T-helper 2 cell (primary cell): ENCODE data around the gene OCSTAMP.

Experiments used
- DNase-seq, 5 experiments: peaks; one replicate each; pipeline versions ENCODE4 v3.0.0 to v3.0.0-alpha.2; 2012 to 2022
- total RNA-seq, 2 donors: gene quantifications; one replicate each; lab custom pipeline; 2026; lab: John Stamatoyannopoulos, UW

The OCSTAMP gene, protein sequence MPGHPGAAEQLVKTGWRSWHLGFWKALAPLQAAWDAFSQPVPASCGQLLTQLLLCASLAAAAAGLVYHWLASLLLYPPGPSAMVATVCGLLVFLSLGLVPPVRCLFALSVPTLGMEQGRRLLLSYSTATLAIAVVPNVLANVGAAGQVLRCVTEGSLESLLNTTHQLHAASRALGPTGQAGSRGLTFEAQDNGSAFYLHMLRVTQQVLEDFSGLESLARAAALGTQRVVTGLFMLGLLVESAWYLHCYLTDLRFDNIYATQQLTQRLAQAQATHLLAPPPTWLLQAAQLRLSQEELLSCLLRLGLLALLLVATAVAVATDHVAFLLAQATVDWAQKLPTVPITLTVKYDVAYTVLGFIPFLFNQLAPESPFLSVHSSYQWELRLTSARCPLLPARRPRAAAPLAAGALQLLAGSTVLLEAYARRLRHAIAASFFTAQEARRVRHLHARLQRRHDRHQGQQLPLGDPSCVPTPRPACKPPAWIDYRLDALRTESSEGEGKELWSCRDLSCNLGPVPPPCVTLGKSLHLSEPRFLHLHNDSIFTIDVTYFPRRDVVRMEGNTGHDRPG
- 0 to 0.07 reads per million in 2 donors for total RNA-seq

DNA sequence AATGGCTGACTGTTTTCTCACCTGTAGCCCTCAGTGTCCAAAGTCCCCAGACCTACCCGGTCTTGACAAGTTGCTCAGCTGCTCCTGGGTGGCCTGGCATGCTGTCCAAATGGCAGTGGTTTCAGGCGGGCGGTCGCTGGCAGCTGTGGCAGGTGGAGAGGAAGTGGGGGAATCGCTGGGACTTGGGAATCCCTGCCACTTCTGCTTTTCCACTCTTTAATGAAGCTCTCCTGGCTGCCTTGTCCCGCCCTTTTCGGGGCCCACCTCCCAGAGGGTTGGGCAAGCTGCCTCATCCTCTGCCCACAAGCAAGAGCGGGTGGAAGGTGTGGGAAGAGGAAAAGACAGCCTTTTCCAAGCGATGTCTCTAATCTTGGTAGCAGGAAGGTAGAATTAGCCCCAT is at the start of gene OCSTAMP:
TSS of gene OCSTAMP (minus strand) at position 194 of the 400 bp plus-strand sequence. CDS start at position 100, 94 bp downstream.
- no peak for DNase-seq

DNA sequence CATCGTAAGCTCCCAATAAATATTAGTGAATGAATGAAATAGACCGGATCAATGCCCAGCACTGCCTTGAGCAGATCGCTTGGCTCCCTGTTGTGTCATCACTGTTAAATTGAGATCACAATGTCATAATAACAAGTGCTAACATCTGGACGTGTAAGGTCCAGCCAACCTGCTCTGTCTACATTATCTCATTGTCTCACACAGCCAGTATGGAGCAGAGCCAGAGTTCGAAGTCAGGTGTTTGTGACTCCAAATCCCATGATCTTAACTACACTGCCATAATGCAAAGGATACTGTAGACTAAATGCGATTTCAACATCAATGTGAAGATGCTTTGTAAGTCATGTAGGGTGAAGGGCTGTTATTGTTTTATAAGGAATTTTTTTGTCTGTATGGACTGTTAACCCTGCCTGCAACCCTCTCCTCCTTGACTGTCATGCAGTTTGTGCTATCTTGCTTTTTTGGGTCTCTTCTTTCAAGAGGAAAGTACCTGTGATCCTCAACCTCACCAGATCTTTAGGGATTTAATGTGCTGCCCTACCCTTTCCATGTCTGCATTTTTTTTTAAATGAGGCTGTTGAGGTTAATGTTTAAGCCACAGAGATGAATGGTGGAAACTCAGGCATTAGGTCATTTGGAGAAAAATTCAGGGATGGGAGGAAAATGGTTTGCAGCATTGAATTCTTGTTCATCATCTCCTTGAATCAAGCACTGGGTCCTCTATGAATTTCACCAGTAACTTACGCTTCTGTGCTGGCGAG is 49.0 kb upstream of the OCSTAMP start:
- no peak for DNase-seq

DNA sequence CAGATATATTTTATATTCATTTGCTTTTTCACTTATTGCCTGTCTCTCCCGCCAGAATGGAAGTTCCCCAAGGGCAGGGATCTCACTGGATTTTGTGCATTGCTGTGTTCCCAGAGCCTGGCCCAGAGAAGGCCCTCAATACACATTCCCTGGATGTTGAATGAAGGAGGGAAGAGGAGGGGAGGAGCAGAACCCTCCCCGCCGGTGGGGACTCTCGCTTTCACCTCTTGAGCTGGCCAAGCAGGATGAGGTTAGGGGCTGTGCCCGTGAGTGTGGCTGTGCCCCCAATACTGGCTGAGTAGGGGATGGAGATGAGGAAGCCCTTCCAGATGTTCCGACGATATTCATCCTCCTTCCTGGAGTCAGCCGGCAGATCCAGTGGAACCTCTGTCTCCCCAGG is 45.5 kb upstream of the OCSTAMP start:
- no peak for DNase-seq

DNA sequence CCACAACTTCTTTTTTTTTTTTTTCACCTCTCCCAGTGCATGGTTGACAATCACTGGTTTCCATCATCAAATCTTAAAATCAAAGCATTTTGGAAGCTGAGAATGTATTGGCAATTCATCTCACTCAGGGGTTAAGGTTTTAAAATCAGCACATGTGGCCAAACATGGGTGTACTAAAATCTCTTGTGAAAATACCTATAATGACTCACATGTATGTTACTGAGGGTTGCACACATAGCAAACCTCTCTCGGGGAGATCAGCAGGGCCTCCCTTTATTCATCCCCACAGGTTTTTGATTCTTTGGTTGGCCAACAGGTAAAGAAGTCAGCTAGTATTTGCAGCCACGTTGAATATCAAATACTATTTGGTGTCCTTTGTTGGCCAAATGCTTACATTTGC is 44.3 kb upstream of the OCSTAMP start:
- DNase-seq, result no peak

DNA sequence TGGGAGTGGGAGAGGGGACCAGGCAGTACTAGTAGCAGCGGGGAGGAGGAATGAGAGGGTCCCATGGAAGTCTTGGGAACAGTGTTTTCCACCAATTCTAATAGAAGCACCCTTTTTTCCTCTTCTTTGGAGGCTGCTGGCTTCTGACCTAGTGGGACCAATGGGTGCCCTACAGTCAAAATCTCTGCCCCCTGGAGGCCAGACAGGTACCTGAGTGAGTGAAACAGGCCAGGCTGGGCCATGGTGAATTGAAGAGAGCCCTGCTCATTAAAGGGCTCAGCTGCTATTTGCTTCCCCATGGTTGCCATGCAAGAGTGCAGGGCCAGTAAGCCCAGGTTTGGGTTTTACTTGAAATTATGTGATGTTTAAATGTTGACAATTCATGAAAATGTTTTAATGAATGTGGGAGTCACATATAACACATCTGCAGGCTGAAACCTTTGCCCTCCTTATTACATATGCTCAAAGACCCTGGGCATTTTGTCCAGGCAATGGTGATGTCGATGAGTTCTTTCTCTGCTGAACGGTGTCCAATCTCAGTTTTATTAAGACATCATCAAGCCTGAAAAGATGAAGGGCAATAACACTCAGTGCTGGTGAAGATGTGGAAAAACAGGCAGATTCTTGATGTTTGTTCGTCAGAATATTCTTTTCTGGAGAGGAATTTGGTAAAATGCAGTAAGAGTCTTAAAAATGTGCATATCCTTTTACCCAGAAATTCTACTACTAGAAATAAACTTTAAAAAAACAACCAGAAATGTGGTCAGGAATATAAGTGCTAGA is 42.3 kb upstream of the OCSTAMP start:
- DNase-seq, result peak in 1 of 5 experiments; percentile 6

DNA sequence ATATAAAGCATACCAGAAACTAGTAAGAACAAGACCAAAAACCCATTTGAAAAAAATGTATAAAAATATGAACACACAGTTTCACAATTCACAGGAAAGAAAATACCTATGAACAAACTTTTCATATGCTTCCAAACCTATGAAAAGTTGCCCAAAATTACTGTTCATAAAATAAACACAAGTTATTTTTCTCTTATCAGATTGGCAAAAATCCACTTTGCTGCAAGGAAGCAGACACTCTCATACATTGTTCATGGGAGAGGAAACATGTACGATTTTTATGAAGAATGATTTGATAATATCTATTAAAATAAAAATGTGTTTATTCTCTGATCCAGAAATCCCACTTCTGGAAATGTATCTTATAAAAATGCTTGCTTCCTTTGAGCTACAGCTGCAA is 40.0 kb upstream of the OCSTAMP start:
- no peak for DNase-seq

DNA sequence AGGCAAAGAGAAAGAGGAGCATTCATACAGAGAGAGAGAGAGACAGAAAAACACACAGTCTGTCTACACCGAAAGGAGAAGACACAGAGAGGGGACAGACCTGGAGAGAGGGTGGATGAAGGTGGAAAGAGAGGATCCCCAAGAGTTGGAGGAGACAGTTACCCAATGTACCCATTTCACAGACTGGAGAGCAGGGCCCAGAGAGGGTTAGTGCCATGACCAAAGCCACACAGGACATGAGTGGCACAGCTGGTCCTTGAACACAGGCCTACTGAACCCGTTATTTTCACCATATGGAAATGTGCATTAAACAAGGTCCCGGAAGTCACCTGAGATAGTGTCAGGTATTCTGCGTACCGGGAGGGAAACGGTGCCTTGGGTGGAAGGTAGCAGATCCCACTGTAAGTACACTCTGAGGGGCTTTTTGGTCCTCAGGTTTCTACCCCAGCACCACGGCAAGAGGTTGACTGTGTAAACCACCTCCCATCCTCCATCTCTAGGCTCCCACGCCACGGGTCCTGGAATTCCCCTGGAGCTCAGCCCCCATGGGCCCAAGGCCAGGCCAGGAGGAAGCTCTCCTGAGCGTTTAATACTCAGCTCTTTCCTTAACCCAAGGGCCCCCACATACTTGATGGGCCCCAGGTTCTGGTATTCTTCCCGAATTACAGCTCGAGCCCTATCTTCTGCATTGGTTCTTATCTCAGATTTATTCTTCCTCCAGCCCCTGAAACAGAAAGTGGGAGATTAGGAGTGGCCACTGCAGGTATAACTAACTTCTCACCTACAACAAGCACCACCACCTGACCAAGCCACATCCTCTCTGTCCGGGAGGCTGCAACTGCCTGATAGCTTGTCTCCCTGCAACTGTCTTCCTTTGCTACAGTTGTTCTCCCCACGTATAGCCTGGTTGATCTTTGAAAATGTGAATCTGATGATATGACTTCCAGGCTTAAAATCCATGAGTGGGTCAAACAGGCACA is 38.4 kb upstream of the OCSTAMP start:
- DNase-seq, result no peak

DNA sequence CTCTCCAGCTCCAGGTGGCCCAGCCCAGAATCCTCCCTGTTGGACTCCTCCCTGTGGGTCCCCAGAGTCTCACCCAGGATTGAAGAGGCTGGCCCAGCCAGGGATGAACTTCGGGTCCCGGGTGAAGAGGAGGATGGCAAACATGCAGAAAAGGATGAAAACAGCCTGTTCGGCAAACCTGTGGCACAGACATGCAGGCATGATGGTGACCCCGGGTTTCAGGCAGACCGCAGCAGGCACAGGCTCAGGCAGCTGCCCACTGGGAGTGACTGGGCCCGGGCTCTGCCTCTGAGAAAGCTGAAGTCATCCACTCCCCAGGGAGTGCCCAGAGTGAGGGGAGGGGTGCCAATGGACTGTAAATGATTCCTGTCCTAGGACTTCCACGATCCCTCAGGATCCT is 37.5 kb upstream of the OCSTAMP start:
- DNase-seq, result no peak

DNA sequence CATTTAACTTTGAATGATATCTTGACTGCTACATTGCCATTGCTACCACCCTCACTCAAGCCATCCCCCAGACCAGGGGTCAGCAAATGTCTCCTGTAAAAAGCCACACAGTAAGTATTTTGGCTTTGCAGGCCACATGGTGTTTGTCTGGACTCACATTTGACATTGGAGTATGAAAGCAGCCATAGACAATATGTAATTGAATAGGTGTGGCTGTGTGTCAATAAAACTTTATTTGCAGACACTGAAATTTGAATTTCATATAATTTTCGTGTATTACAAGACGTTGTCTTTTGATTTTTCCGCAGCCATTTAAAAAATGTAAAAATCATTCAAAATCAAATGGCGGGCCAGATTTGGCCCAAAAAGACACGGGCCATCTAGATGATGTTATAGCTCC is 36.3 kb upstream of the OCSTAMP start:
- DNase-seq, result no peak

DNA sequence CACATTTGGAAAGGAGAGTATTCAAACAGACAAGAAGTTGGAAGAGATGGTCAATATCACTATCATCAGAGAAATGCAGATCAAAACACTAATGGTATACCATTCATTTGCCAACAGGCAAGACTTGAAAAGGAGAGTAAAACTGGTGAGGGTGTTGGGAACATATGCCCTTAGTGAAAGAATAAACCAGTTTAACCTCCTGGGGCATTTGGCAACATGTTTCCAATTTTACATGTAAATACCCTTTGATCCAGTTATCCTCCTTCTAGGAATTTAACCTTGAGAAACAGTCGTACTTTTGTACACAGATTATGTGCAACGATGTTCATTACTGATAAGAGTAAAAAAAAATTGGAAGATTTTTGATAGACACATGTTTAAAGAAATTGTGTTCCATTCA is 34.1 kb upstream of the OCSTAMP start:
- no peak for DNase-seq

DNA sequence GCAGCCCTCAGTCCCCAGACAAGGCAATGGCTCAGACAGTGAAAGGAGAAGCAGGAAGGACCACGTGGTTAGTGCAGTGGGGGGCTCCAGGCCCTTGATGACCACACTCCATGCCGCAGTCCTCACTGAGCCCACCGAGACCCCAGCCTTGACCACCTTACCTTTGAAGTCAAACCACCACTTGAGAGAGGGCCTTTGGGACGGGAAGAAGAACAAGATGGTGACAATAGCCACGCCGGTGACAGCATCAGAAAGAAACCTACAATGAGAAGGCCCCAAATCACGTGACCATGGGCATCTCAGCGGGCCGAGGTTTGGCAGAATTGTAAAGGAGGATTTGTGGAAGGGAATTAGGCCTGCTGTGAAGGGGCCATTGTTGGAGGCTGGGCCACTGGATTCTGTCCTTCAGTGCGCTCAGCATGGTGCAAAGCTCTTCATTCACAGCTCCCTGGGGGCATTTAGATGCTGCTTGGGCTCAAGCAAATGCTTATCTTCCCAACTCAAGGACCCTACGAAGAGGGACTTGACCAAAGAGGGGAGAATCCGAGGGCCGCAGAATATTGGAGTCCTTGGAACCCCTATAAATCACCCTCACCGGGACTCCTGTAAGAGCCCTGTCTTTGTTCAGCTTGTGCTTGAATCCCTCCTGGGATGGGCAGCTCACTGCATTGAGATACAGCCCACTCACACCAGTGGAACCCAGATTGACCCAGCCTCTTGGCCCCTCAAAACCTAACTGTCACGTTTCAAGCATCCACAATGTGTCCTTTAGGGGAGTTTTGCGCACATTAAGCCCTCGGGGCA is 33.2 kb upstream of the OCSTAMP start:
- DNase-seq, result no peak

DNA sequence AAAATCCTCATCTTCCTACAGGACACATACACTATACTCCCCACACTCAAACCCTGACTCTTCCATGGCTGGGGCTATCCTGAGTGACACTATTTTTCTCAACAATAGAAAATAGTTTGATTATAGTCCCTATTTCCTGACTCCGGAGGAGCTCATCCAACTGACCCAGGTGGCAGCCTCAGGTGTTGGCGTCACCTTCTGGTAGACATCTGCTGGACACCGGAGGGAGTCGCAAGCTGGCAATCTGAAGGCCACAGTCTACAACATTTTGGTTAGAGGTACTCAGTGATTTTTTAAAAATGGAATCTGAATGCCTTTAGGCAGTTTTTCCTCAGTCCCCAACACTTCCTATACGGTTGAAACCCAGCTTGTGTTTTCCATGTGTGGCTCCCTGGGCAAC is 32.2 kb upstream of the OCSTAMP start:
- DNase-seq, result no peak

DNA sequence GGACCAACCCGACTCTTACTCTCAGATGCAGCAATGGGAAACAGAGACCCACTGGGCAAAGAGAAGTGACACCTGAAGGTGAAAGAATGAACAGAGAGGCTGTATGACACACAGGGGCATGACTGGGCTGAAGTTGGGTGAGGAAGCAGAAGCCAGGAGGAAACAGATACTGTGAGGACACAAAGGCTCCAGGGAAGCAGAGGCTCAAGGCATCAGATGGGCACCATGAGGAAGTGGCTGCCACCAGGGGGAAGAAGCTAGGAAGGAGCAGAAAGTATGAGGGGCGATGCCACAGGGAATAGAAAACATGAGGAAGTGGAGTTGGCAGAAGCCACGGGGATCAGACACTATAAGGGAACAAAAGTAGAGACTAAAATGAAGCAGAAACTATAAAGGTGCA is 30.9 kb upstream of the OCSTAMP start:
- DNase-seq, result no peak

DNA sequence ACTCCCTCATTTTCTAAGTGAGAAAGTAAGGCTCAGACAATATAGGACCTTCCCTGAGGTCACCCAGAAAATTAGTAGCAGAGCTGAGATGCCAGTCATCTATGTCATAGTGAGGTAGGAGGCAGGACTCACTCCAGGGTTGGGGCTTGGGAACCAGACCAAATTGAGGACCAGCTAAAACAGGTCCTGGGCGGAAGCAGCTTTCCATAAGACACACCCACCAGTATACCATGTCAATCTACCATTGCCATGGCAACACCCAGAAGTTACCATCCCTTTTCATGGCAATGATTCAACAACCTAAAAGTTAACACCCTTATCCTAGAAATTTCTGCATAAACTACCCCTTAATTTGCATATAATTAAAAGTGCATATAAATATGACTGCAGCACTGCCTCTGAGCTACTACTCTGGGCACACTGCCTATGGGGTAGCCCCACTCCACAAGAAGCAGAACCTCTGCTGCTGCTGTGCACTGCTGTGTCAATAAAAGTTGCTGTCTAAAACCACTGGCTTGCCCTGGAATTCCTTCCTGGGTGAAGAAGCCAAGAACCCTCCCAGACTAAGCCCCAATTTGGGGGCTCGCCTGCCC is 30.3 kb upstream of the OCSTAMP start:
- DNase-seq, result no peak

DNA sequence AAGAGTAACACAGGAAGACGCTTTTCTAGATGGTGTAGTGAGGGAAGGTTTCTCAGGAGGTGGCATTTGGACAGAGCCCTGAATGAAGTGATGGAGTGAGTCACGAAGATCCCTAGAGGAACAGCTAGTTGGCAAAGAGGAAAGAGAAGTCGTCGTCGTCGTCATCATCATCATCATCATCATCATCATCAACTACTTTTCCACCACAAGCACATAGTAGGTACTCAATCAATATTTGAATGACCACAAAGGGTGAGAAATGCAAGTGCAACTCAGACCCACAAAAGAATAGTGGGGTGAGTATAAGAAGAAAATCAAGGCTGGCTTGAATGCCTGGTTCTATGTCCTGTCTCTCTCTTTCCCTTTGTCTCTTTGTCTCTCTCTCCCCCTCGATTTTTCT is 28.3 kb upstream of the OCSTAMP start:
- DNase-seq, result no peak

DNA sequence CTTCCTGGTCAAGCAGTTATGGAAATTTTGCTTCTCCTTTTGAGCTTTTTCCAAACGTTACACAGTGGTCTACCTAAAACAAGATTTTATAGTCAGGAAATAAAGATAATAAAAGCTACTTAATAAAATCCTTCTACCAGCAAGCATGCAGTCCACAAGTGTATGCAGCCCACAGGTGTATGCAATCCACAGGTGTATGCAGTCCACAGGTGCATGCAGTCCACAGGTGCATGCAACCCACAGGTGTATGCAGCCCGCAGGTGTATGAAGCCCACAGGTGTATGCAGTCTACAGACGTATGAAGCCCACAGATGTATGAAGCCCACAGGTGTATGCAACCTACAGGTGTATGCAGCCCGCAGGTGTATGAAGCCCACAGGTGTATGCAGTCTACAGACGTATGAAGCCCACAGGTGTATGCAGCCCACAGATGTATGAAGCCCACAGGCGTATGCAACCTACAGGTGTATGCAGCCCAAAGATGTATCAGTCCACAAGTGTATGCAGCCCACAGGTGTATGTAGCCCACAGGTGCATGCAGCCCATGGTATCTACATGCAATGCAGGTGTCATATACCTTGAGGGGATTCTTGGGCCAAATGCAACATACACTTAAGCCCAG is 26.4 kb upstream of the OCSTAMP start:
- DNase-seq, result no peak

DNA sequence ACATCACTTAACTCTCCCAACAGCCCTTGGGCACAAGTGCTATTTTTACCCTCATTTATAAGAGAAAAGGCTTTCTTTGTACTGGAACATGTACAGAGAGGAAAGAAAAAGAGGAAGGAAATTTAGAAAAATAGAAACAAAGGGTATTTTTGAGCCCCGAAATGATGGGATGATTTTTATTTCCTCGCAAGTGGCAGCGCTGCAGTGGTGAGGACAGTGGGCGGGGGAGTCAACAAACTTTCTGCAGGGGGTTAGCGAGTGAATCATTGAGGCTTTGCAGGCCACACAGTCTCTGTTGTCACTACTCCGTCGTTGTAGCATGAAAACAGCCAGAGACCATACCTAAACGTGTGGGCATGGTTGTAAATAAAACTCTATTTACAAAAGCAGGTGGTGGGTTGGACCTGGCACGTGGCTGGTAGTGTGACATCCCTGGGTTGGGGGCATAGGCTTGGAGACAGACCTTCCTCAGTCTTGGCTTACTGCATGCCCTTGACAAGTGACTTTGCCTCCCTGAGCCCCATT is 25.5 kb upstream of the OCSTAMP start:
- DNase-seq, result no peak

DNA sequence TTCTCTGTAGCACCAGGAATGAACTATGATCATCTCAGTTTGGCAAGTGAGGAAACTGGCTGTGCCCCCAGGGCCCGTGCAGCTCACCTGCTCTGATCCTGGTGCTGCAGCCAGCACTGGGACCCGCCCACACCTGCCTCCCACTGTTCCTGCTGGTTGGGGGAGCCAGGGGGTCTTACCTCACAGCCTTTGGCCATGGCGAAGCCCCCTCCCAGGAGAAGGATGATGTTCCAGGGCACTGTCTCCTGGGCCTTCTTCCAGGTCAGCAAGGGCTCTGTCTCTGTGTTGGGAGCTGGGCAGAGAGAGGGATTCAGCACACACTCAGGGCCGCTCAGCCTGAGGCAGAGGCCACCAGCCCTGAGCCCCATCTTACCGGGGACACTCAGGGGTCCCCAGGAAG is 24.9 kb upstream of the OCSTAMP start:
- no peak for DNase-seq

DNA sequence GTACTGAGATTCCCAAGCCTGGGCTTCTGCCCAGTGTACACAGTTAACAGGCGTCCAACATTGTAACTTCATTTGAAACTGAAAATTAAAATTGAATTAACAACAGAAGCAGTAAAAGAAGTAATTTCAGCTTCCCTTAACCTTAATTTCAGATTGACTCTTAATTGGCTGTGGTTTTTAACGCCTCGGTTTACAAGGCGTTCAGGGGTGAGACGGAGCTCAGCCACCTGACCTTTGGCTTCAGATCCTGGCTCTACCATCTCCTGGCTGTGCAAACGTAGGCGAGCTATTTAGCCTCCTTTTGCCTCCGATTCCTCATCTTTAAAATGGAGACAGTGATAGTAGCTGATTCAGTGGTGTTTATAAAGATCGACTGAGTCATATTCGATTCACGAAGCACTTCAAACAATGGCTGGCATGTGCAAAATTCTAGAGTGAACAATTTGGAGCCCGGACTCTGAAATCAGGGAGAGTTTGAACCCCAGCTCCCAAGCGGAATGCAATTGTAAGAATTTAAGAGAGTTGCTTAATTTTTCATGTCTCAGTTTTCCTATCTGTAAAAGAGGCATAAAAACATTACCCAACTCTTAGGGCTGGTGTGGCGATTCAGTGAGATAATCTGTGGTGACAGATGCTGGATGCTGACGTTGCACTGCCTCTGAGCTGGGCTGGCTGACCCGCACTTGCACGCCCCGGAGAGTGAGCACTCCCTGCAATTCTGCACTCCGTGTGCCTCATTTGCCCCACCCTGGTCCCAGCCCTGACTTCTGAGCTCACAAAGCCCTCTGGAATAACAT is 23.5 kb upstream of the OCSTAMP start:
- DNase-seq, result no peak
